HEK293T (cell line): ENCODE data around the gene JAG1.

Source experiments
- ARNT ChIP-seq: fragments of 450-650 bp; IDR thresholded peaks from 2 replicates; pipeline ENCODE4 v1.6.1; 2017; ENCODE audit warnings: mild to moderate bottlenecking
- BHLHE40 ChIP-seq: fragments of 450-650 bp; IDR thresholded peaks from 2 replicates; pipeline ENCODE4 v1.6.1; 2016; ENCODE audit warnings: mild to moderate bottlenecking, moderate library complexity, borderline replicate concordance
- ELF4 ChIP-seq: fragments of 450-650 bp; IDR thresholded peaks from 2 replicates; pipeline ENCODE4 v1.6.1; 2017; ENCODE audit warnings: antibody characterized with exemption
- FOXA1 ChIP-seq: fragments of 450-650 bp; IDR thresholded peaks from 2 replicates; pipeline ENCODE4 v1.6.1; 2016; ENCODE audit warnings: mild to moderate bottlenecking
- FOXK2 ChIP-seq: fragments of 450-650 bp; IDR thresholded peaks from 2 replicates; pipeline ENCODE4 v1.6.1; 2016; ENCODE audit warnings: mild to moderate bottlenecking
- FOXM1 ChIP-seq: fragments of 450-650 bp; IDR thresholded peaks from 2 replicates; pipeline ENCODE4 v1.6.1; 2017; ENCODE audit warnings: mild to moderate bottlenecking, borderline replicate concordance
- HDGF ChIP-seq: fragments of 450-650 bp; IDR thresholded peaks from 2 replicates; pipeline ENCODE4 v1.6.1; 2017; ENCODE audit warnings: antibody characterized with exemption, borderline replicate concordance
- L3MBTL2 ChIP-seq: fragments of 450-650 bp; conservative IDR thresholded peaks from 2 replicates; pipeline ENCODE4 v1.6.1; 2016; ENCODE audit warnings: mild to moderate bottlenecking
- LEF1 ChIP-seq: fragments of 450-650 bp; IDR thresholded peaks from 2 replicates; pipeline ENCODE4 v1.6.1; 2017; ENCODE audit warnings: mild to moderate bottlenecking, borderline replicate concordance
- SP1 ChIP-seq: fragments of 450-650 bp; IDR thresholded peaks from 2 replicates; pipeline ENCODE4 v1.6.1; 2017
- TARDBP ChIP-seq: fragments of 450-650 bp; IDR thresholded peaks from 2 replicates; pipeline ENCODE4 v1.6.1; 2016
- ZNF384 ChIP-seq: fragments of 450-650 bp; IDR thresholded peaks from 2 replicates; pipeline ENCODE4 v1.6.1; 2016

- TF ChIP-seq TARDBP = no peak
- TF ChIP-seq SP1 = no peak
- TF ChIP-seq ZNF384 = no peak
- no peak for TF ChIP-seq FOXK2
- TF ChIP-seq L3MBTL2 = no peak
- no peak for TF ChIP-seq ARNT
- TF ChIP-seq HDGF = no peak
- TF ChIP-seq FOXA1 = no peak
- no peak for TF ChIP-seq BHLHE40
- TF ChIP-seq LEF1 = no peak
- TF ChIP-seq FOXM1 = no peak
- no peak for TF ChIP-seq ELF4
Observed at GRCh38 chr20:10610251-10610650, 63.5 kb downstream of the JAG1 start.
